Endothelial cell of umbilical vein (primary cell): Measurements from ENCODE around the gene ENPP4. TPM values are rescaled to one million over a fixed set of nuclear protein-coding genes. Genes with fewer than 3 reads are reported as not detected.

Experiments used
- BruUV-seq: library from RNA; stranded (reverse); fragments of 400-500 nt; replicated peaks from 2 replicates; lab custom pipeline; 2021; lab: Mats Ljungman, UMichigan
- CTCF ChIA-PET: fragments of 300-600, 350-600 bp; sonication (Branson Sonifier 250); formaldehyde crosslinking; loops from one replicate; lab custom pipeline; 2021; ENCODE audit warnings: antibody characterized with exemption, inconsistent platforms; lab: Charles Lee
- POLR2A ChIA-PET: fragments of 300-600, 350-600 bp; sonication (Branson Sonifier 250); formaldehyde crosslinking; loops from one replicate; lab custom pipeline; 2021; ENCODE audit warnings: antibody characterized with exemption, inconsistent platforms; lab: Charles Lee
- DNase-seq: peaks from one replicate; pipeline ENCODE4 v3.0.0-alpha.2; 2011; ENCODE audit warnings: low read depth, low spot score
- FAIRE-seq: peaks from 2 replicates; lab custom pipeline; 2011; peaks lifted over from hg19 to GRCh38; lab: Jason Lieb, UNC
- H2AFZ ChIP-seq: 2 replicates; pipeline ENCODE4 v1.6.0; 2012; ENCODE audit warnings: low read depth, low read length, control low read depth, inconsistent platforms
- H3K27ac ChIP-seq: 2 replicates; pipeline ENCODE4 v1.5.1; 2011; ENCODE audit warnings: low read depth, mild to moderate bottlenecking, control low read depth, low read length, moderate library complexity; ENCODE audit not compliant: insufficient read depth
- H3K27me3 ChIP-seq, 2 experiments: 2 replicates each; pipeline versions ENCODE4 v1.6.0 to v1.6.1; 2011; ENCODE audit warnings: low read length in 2 of 2, mixed read lengths in 1 of 2; ENCODE audit not compliant: control insufficient read depth in 2 of 2, insufficient read depth in 2 of 2
- H3K36me3 ChIP-seq, 2 experiments: 2 replicates in 1 of 2; 3 replicates in 1 of 2; pipeline ENCODE4 v1.5.1; 2011; ENCODE audit warnings: low read length in 2 of 2, mild to moderate bottlenecking in 1 of 2, moderate library complexity in 1 of 2; ENCODE audit not compliant: control insufficient read depth in 2 of 2, insufficient read depth in 2 of 2; ENCODE audit errors: extremely low read depth in 1 of 2
- H3K4me1 ChIP-seq: 3 replicates; pipeline ENCODE4 v1.5.1; 2011; ENCODE audit warnings: mild to moderate bottlenecking, low read length; ENCODE audit not compliant: control insufficient read depth, insufficient read depth; ENCODE audit errors: extremely low read depth
- H3K4me2 ChIP-seq: 2 replicates; pipeline ENCODE4 v1.6.1; 2011; ENCODE audit warnings: low read length, control low read depth, mixed read lengths; ENCODE audit not compliant: insufficient read depth
- H3K4me3 ChIP-seq, 3 experiments: fragments of 200-600 bp in 1 of 3; sonication (generic), shearing (Covaris generic) in 1 of 3; replicated peaks in 1 of 3; 2 replicates each; pipeline ENCODE4 v1.5.1; 2011 to 2016; ENCODE audit warnings: control low read depth in 3 of 3, low read length in 3 of 3, mild to moderate bottlenecking in 2 of 3, inconsistent platforms in 1 of 3, low read depth in 1 of 3, moderate library complexity in 1 of 3; ENCODE audit not compliant: insufficient read depth in 1 of 3
- H3K79me2 ChIP-seq: 2 replicates; pipeline ENCODE4 v1.6.0; 2012; ENCODE audit warnings: low read length, inconsistent platforms; ENCODE audit not compliant: control insufficient read depth, insufficient read depth
- H3K9ac ChIP-seq: replicated peaks from 2 replicates; pipeline ENCODE3; 2011; ENCODE audit warnings: low read length, control low read depth; ENCODE audit not compliant: insufficient read depth; ENCODE audit errors: extremely low read depth
- H3K9me1 ChIP-seq: replicated peaks from 3 replicates; pipeline ENCODE4 v1.6.0; 2011; ENCODE audit warnings: mild to moderate bottlenecking, low read length; ENCODE audit not compliant: control insufficient read depth, insufficient read depth; ENCODE audit errors: extremely low read depth
- H3K9me3 ChIP-seq: replicated peaks from 2 replicates; pipeline ENCODE4 v1.5.1; 2012; ENCODE audit warnings: low read length, inconsistent platforms; ENCODE audit not compliant: control insufficient read depth, insufficient read depth
- H4K20me1 ChIP-seq: replicated peaks from 2 replicates; pipeline ENCODE3; 2011; ENCODE audit warnings: mild to moderate bottlenecking, low read length; ENCODE audit not compliant: control insufficient read depth, insufficient read depth; ENCODE audit errors: extremely low read depth
- EZH2 ChIP-seq: IDR thresholded peaks from 2 replicates; pipeline ENCODE4 v1.6.1; 2012; ENCODE audit warnings: borderline replicate concordance, low read depth, mild to moderate bottlenecking, moderate library complexity, low read length, inconsistent platforms; ENCODE audit not compliant: severe bottlenecking
- FOS ChIP-seq: IDR thresholded peaks from 2 replicates; pipeline ENCODE4 v1.6.1; 2011; ENCODE audit warnings: mild to moderate bottlenecking, low read length, moderate library complexity, borderline replicate concordance; ENCODE audit not compliant: insufficient read depth
- GATA2 ChIP-seq: IDR thresholded peaks from 2 replicates; pipeline ENCODE4 v1.7.0; 2011; ENCODE audit warnings: low read depth, mild to moderate bottlenecking, moderate library complexity, mixed read lengths, low read length; ENCODE audit not compliant: insufficient read length, insufficient read depth
- JUN ChIP-seq: IDR thresholded peaks from 2 replicates; pipeline ENCODE4 v1.6.1; 2011; ENCODE audit warnings: borderline replicate concordance, low read depth; ENCODE audit not compliant: insufficient read length, insufficient read depth
- MYC ChIP-seq: IDR thresholded peaks from one replicate; pipeline ENCODE4 v1.6.1; 2011; ENCODE audit warnings: mild to moderate bottlenecking, low read depth, low read length
- POLR2A ChIP-seq: IDR thresholded peaks from 2 replicates; pipeline ENCODE4 v1.6.1; 2012; ENCODE audit warnings: low read depth, mild to moderate bottlenecking, control low read depth, low read length
- POLR2AphosphoS5 ChIP-seq: IDR thresholded peaks from 2 replicates; pipeline ENCODE4 v1.6.1; 2012; ENCODE audit warnings: low read depth, mild to moderate bottlenecking, control low read depth, low read length, moderate library complexity; ENCODE audit not compliant: insufficient read depth
- dilution Hi-C: fragments of 300-500 bp; cut with MboI; formaldehyde crosslinking; loops from one replicate; pipeline ENCODE4 v1.15.0; 2019; ENCODE audit warnings: low sequenced_read_pairs; ENCODE audit not compliant: extremely low pct_ligation_motif_present
- intact Hi-C: fragments of 100-400 bp; cut with micrococcal nuclease; formaldehyde crosslinking; loops from one replicate; pipeline ENCODE4 v1.10.0; 2022
- polyA plus RNA-seq, 4 experiments: library from polyadenylated mRNA; depleted of rRNA in 3 of 4; stranded (reverse) in 3 of 4; unstranded in 1 of 4; fragments of >200 nt; gene quantifications; 2 replicates each; pipeline versions ENCODE4 v1.2.1 to v1.2.3, GENCODE V29; 2011 to 2012; ENCODE audit warnings: missing spikeins in 1 of 4
- total RNA-seq: library from RNA; stranded (reverse); gene quantifications from 2 replicates; pipeline ENCODE4 v1.2.3, GENCODE V29; 2021
- TF ChIP-seq, protein P1 (sequence below): IDR thresholded peaks from 2 replicates; pipeline ENCODE4 v1.6.1; 2011; ENCODE audit not compliant: insufficient read depth, insufficient read length
- TF ChIP-seq, protein P2 (sequence below), 2 donors: IDR thresholded peaks; 1 replicate in 1 of 2; 2 replicates in 1 of 2; pipeline ENCODE4 v1.5.1; 2011; ENCODE audit warnings: low read length in 2 of 2, mild to moderate bottlenecking in 2 of 2, moderate library complexity in 2 of 2, control low read depth in 1 of 2, inconsistent platforms in 1 of 2, low read depth in 1 of 2; ENCODE audit not compliant: insufficient read depth in 1 of 2; ENCODE audit errors: extremely low read depth in 1 of 2

ENPP4 gene
- total and polyA plus RNA-seq, 2 donors (not counting 3 experiments of a cell fraction or from before 2014, with no cell fraction given): 1.5 to 3.9 TPM

DNA sequence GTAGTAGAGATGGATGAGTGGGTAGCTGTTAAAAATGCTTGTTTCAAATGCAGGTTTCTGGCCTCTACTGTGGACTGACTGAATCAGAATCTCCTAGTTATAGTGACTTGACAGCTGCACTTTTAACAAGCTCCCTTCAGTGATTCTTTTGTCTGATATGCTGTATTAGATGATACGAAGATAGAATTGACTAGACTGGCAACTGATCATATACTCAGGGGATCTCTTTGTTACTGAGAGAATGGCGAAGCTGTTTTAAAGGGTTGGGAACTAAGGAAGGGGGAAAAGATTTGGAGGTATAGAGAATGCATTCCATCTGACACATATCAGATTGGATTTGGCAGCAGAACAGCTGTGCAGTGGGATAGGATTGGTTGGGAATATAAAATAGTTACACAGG lies 7.0 kb downstream of the ENPP4 start:
- intact Hi-C loops: no loop called here
- TF ChIP-seq EZH2: no peak
- TF ChIP-seq GATA2: no peak
- TF ChIP-seq JUN: no peak
- TF ChIP-seq, protein P1, sequence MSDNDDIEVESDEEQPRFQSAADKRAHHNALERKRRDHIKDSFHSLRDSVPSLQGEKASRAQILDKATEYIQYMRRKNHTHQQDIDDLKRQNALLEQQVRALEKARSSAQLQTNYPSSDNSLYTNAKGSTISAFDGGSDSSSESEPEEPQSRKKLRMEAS: no peak
- no peak for TF ChIP-seq MYC
- TF ChIP-seq FOS: no peak
- TF ChIP-seq POLR2A: no peak
- TF ChIP-seq, protein P2, sequence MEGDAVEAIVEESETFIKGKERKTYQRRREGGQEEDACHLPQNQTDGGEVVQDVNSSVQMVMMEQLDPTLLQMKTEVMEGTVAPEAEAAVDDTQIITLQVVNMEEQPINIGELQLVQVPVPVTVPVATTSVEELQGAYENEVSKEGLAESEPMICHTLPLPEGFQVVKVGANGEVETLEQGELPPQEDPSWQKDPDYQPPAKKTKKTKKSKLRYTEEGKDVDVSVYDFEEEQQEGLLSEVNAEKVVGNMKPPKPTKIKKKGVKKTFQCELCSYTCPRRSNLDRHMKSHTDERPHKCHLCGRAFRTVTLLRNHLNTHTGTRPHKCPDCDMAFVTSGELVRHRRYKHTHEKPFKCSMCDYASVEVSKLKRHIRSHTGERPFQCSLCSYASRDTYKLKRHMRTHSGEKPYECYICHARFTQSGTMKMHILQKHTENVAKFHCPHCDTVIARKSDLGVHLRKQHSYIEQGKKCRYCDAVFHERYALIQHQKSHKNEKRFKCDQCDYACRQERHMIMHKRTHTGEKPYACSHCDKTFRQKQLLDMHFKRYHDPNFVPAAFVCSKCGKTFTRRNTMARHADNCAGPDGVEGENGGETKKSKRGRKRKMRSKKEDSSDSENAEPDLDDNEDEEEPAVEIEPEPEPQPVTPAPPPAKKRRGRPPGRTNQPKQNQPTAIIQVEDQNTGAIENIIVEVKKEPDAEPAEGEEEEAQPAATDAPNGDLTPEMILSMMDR (IDR thresholded peaks at IDR 0.05; ENCODE audit: extremely low read depth in 1 of 2, insufficient read depth in 1 of 2, low read depth in 1 of 2, low read length in 2 of 2): no peak
- TF ChIP-seq POLR2AphosphoS5: no peak
- Histone ChIP-seq H3K4me3 (no peak overlapping the region), H4K20me1 (no peaks in the 10 kb centered on the region), H3K4me2 (no peak overlapping the region), H3K9me3 (no peaks in the 10 kb centered on the region), H3K9me1 (no peaks in the 10 kb centered on the region), H3K27ac (no peak overlapping the region), H3K9ac (no peak overlapping the region), H3K4me1 (no peaks in the 10 kb centered on the region), H3K36me3 (no peaks in the 10 kb centered on the region), H3K79me2 (no peaks in the 10 kb centered on the region), H3K27me3 (peaks cover 0 to 2% of the 10 kb centered on the region in 2 experiments), H2AFZ (no peak overlapping the region)
- ChIA-PET CTCF (no interaction called here), POLR2A (no interaction called here)
- DNase-seq (no peak), FAIRE-seq (no peak)
- dilution Hi-C loops: no loop called here
- no TSS peak for BruUV-seq
